Measurements from ENCODE around the gene BNIP1. TPM values are rescaled to one million over a fixed set of nuclear protein-coding genes. Genes with fewer than 3 reads are reported as not detected.
A peak's percentile ranks its signal among the peaks of the same experiment; 100 is the strongest.
"Not testable (repeated sequence)": the region's sequence is repeated elsewhere in the genome, so short reads cannot be mapped to it uniquely, and the experiment has no call there.

BNIP1 gene
- total and polyA plus RNA-seq, 9 donors = 10.8 to 15.2 (median 12.5) TPM

DNA sequence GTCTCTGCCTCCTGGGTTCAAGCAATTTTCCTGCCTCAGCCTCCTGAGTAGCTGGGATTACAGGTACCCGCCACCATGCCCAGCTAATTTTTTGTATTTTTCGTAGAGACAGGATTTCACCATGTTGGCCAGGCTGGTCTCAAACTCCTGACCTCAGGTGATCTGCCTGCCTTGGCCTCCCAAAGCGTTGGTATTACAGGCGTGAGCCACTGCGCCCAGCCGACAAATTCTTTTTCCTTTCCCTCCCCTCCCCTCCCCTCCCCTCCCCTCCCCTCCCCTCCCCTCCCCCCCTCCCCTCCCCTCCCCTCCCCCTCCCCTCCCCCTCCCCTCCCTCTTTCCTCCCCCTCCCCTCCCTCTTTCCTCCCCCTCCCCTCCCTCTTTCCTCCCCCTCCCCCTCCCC lies 12.2 kb upstream of the BNIP1 start:
- not testable (repeated sequence) for H3K27ac ChIP-seq (ENCODE audit: low read length); H3K4me1 ChIP-seq (ENCODE audit: control insufficient read depth, insufficient read depth, low read length); DNase-seq; H3K4me3 ChIP-seq (ENCODE audit: low read length); H3K27me3 ChIP-seq (ENCODE audit: control insufficient read depth, insufficient read depth, low read length); H3K9me3 ChIP-seq (replicated peaks; ENCODE audit: control insufficient read depth, low read depth, low read length)
- H3K36me3 ChIP-seq (ENCODE audit: control insufficient read depth, insufficient read depth, low read length) = peaks cover 13% of the 10 kb centered on the region
- WGBS (ENCODE audit: insufficient coverage) = 100% methylated on average over 1 of the region's 6 CpGs

DNA sequence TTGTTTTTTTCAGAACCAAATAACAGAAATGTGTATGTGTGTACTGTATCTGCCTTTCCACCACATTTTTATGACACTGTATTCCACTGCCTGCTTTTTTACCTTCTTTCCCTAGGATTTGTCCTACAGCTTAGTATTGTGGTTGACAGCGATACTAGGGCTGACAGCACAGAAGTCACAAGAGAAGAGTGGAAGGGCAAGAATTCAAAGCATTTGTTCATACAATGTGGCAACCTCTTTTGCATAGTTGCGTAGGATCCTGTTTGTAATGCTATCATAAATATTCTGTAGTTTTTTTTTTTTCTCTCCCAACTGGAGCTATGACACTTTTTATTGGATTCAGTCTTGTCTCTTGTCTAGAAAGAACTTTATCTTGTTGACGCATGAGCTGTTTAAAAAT lies 5.6 kb upstream of the BNIP1 start:
- WGBS (ENCODE audit: insufficient coverage) = no CpG with 5 or more reads among the region's 3 CpGs
- Histone ChIP-seq H3K36me3 (ENCODE audit: control insufficient read depth, insufficient read depth, low read length) (peaks cover 3% of the 10 kb centered on the region), H3K4me3 (ENCODE audit: low read length) (no peak overlapping the region), H3K27ac (ENCODE audit: low read length) (no peak overlapping the region), H3K4me1 (ENCODE audit: control insufficient read depth, insufficient read depth, low read length) (no peaks in the 10 kb centered on the region), H3K9me3 (replicated peaks; ENCODE audit: control insufficient read depth, low read depth, low read length) (no peaks in the 10 kb centered on the region), H3K27me3 (ENCODE audit: control insufficient read depth, insufficient read depth, low read length) (no peaks in the 10 kb centered on the region)
- DNase-seq = no peak

DNA sequence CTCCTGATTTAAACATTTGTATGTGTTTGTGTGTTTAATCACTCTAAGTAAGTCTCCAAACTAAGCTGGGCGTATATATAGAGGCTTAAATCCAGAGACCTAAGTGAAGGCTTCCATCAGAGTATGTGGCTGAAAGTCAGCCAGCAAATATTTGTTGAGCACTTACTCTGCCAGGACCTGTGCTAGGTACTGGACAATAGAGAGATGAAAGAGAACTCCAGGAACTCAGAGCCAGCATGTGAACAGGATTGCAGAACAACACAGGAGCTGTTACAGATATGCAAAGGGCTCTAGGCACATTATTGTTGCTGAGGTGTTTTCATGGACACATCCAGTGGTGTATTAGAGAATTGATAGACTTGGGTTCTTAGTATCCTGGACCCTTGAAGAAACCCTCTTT lies 4.7 kb upstream of the BNIP1 start:
- H3K27ac ChIP-seq (ENCODE audit: low read length) = no peak overlapping the region
- H3K9me3 ChIP-seq (replicated peaks; ENCODE audit: control insufficient read depth, low read depth, low read length) = no peaks in the 10 kb centered on the region
- WGBS (ENCODE audit: insufficient coverage) = 86% methylated on average over 1 of the region's 1 CpG
- no peak for DNase-seq
- no peaks in the 10 kb centered on the region for H3K27me3 ChIP-seq (ENCODE audit: control insufficient read depth, insufficient read depth, low read length)
- H3K4me3 ChIP-seq (ENCODE audit: low read length) = no peak overlapping the region
- no peaks in the 10 kb centered on the region for H3K4me1 ChIP-seq (ENCODE audit: control insufficient read depth, insufficient read depth, low read length)
- H3K36me3 ChIP-seq (ENCODE audit: control insufficient read depth, insufficient read depth, low read length) = peaks cover 3% of the 10 kb centered on the region

DNA sequence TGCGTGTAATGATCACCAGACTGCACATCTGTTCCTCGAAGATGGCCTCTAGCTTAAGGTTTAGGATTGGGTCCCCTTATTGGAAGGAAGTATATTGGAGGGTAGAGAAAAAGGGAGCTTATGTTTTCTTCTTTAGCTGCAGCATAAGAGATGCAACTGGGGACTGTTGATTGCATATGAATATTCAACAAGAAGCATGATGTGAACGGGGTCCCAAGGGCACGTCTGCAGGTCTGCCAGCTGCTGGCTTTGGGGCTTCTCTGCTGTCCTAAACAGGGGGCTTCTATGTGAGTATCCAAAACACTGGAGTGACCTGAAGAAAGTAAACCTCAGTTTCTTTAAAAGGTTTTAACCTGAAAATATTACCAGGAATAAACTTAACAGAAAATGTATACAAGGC lies 3.6 kb upstream of the BNIP1 start:
- no peaks in the 10 kb centered on the region for H3K27me3 ChIP-seq (ENCODE audit: control insufficient read depth, insufficient read depth, low read length)
- no peak overlapping the region for H3K27ac ChIP-seq (ENCODE audit: low read length)
- H3K4me1 ChIP-seq (ENCODE audit: control insufficient read depth, insufficient read depth, low read length) = peaks cover 4% of the 10 kb centered on the region
- no peak for DNase-seq
- WGBS (ENCODE audit: insufficient coverage) = 83% methylated on average over 4 of the region's 4 CpGs
- H3K36me3 ChIP-seq (ENCODE audit: control insufficient read depth, insufficient read depth, low read length) = peaks cover 3% of the 10 kb centered on the region
- H3K4me3 ChIP-seq (ENCODE audit: low read length) = no peak overlapping the region
- no peaks in the 10 kb centered on the region for H3K9me3 ChIP-seq (replicated peaks; ENCODE audit: control insufficient read depth, low read depth, low read length)

DNA sequence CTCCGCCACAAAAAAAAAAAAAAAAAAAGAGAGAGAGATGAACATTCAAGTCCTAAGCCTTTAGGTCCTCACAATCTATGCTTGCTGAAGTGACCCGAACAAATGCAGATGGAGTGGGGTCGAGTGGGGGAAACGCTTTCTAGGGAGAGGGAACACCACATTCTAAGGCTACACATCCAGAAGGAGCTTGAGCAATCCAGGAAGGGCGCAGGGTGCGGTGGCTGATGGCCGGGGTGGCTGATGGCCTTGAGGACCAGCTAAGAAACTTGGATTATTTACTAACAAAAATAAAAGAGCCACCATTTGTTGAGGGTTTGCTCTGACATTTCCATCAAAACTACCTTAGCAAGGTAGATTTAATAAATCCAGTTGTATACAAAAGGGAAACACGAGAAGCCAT lies 764 bp upstream of the BNIP1 start:
- H3K9me3 ChIP-seq (replicated peaks; ENCODE audit: control insufficient read depth, low read depth, low read length) = no peaks in the 10 kb centered on the region
- no peaks in the 10 kb centered on the region for H3K27me3 ChIP-seq (ENCODE audit: control insufficient read depth, insufficient read depth, low read length)
- peaks cover 9% of the 10 kb centered on the region for H3K36me3 ChIP-seq (ENCODE audit: control insufficient read depth, insufficient read depth, low read length)
- DNase-seq = no peak
- H3K27ac ChIP-seq (ENCODE audit: low read length) = no peak overlapping the region
- no peak overlapping the region for H3K4me3 ChIP-seq (ENCODE audit: low read length)
- H3K4me1 ChIP-seq (ENCODE audit: control insufficient read depth, insufficient read depth, low read length) = peaks cover 4% of the 10 kb centered on the region
- WGBS (ENCODE audit: insufficient coverage) = 100% methylated on average over 1 of the region's 8 CpGs

DNA sequence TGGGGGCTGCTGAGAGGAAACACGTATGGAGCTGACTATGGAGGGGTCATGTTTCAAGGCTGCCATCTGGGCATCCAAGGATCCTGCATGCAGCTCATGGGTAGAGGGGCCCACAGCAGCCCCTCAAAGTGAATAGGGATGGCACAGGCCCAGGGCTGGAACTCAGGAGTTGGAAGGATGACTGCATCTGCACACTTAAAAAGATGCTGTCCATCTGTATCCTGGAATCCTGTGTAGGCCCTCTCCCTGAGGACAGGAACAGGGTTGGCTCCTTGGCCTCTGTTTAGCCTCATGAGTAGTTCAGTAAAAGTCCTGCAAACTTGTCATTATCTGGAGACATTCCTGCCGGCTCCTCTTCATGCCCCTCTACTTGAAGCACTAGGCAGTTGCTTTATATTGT lies 4.0 kb downstream of the BNIP1 start:
- WGBS (ENCODE audit: insufficient coverage) = 83% methylated on average over 1 of the region's 2 CpGs
- H3K36me3 ChIP-seq (ENCODE audit: control insufficient read depth, insufficient read depth, low read length) = peaks cover 24% of the 10 kb centered on the region

DNA sequence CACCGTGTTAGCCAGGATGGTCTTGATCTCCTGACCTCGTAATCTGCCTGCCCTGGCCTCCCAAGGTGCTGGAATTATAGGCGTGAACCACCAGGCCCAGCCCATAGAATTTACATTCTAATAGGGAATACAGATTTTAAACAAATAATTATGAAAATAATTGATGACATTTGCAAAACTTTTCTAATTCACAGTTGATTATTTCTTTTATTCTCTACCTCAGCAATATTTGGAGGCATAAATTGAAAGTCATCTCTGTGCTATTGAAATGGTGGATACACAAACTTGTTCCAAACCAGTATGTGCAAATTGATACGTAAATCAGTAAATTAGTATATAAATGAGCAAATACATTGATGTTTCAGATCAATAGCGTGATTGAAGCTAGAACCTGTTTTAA lies 8.2 kb downstream of the BNIP1 start:
- no peak for DNase-seq
- Histone ChIP-seq H3K27ac (ENCODE audit: low read length) (no peak overlapping the region), H3K4me3 (ENCODE audit: low read length) (no peak overlapping the region), H3K9me3 (replicated peaks; ENCODE audit: control insufficient read depth, low read depth, low read length) (no peaks in the 10 kb centered on the region), H3K4me1 (ENCODE audit: control insufficient read depth, insufficient read depth, low read length) (no peaks in the 10 kb centered on the region), H3K36me3 (ENCODE audit: control insufficient read depth, insufficient read depth, low read length) (peaks cover 40% of the 10 kb centered on the region), H3K27me3 (ENCODE audit: control insufficient read depth, insufficient read depth, low read length) (no peaks in the 10 kb centered on the region)
- no CpG with 5 or more reads among the region's 5 CpGs for WGBS (ENCODE audit: insufficient coverage)

More for the DNA sequence above, 4.0 kb downstream of the BNIP1 start:
- no peak overlapping the region for H3K27ac ChIP-seq (ENCODE audit: low read length)
- no peaks in the 10 kb centered on the region for H3K9me3 ChIP-seq (replicated peaks; ENCODE audit: control insufficient read depth, low read depth, low read length)
- DNase-seq = no peak
- H3K4me3 ChIP-seq (ENCODE audit: low read length) = no peak overlapping the region
- no peaks in the 10 kb centered on the region for H3K27me3 ChIP-seq (ENCODE audit: control insufficient read depth, insufficient read depth, low read length)
- H3K4me1 ChIP-seq (ENCODE audit: control insufficient read depth, insufficient read depth, low read length) = peaks cover 4% of the 10 kb centered on the region

DNA sequence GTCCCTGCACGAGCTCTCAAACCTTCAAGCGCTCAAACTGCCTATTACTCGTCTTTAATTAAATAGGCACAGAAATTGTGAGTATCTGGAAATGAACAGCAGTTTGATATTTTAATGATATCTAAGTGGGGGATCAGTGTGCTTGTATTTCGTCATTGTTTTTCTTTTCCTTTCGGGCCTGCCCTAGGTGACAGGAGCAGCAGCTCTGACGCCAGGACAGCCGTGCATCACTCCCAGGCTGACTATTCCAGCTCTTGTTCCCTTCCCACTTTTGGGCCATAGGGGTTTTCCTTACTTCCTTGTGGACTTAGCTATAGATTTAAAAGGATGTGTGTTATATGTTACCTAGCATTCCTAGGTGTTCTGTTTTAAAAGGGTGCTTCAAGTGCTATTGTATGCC lies 9.5 kb downstream of the BNIP1 start:
- no peaks in the 10 kb centered on the region for H3K27me3 ChIP-seq (ENCODE audit: control insufficient read depth, insufficient read depth, low read length)
- 100% methylated on average over 1 of the region's 7 CpGs for WGBS (ENCODE audit: insufficient coverage)
- H3K4me3 ChIP-seq (ENCODE audit: low read length) = no peak overlapping the region
- no peaks in the 10 kb centered on the region for H3K4me1 ChIP-seq (ENCODE audit: control insufficient read depth, insufficient read depth, low read length)
- H3K36me3 ChIP-seq (ENCODE audit: control insufficient read depth, insufficient read depth, low read length) = peaks cover 45% of the 10 kb centered on the region
- no peak overlapping the region for H3K27ac ChIP-seq (ENCODE audit: low read length)
- no peak for DNase-seq
- H3K9me3 ChIP-seq (replicated peaks; ENCODE audit: control insufficient read depth, low read depth, low read length) = no peaks in the 10 kb centered on the region

DNA sequence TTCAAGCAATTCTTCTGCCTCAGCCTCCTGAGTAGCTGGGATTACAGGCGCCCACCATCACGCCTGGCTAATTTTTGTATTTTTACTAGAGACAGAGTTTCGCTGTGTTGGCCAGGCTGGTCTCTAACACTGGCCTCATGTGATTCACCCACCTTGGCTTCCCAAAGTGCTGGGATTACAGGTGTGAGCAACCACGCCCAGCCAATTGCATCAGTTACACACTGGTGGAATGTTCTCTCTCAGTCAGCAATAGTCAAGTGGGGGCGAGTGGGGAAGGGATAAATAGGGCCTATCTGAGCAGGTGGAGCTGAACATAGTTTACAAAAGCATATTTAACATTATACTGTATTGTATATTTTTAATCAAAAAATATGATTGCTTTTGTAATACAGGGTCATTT lies 10.3 kb downstream of the BNIP1 start:
- 100% methylated on average over 2 of the region's 5 CpGs for WGBS (ENCODE audit: insufficient coverage)
- not testable (repeated sequence) for DNase-seq; H3K4me1 ChIP-seq (ENCODE audit: control insufficient read depth, insufficient read depth, low read length); H3K4me3 ChIP-seq (ENCODE audit: low read length); H3K27me3 ChIP-seq (ENCODE audit: control insufficient read depth, insufficient read depth, low read length); H3K27ac ChIP-seq (ENCODE audit: low read length); H3K9me3 ChIP-seq (replicated peaks; ENCODE audit: control insufficient read depth, low read depth, low read length)
- H3K36me3 ChIP-seq (ENCODE audit: control insufficient read depth, insufficient read depth, low read length) = peaks cover 39% of the 10 kb centered on the region

DNA sequence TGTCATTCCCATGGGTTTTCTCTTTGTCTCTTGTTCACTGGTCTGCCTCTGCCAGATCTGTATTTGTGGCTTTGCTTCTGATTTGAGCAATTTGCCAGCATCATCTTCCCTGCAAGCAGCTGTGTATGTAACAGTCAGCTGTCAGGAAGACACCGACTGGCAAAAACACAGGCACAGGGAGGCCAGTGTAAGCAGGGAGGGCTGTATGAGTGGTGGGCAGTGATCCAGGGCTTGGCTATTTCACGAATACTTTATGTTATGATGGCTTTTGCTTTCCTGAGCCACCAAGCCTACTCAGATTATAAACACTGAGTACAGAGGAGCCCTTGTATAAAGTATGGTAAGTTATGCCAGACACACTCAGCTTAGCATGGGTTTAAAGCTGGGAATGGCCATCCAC lies 11.6 kb downstream of the BNIP1 start:
- no peaks in the 10 kb centered on the region for H3K9me3 ChIP-seq (replicated peaks; ENCODE audit: control insufficient read depth, low read depth, low read length)
- H3K36me3 ChIP-seq (ENCODE audit: control insufficient read depth, insufficient read depth, low read length) = peaks cover 48% of the 10 kb centered on the region
- no CpG with 5 or more reads among the region's 2 CpGs for WGBS (ENCODE audit: insufficient coverage)
- H3K4me3 ChIP-seq (ENCODE audit: low read length) = no peak overlapping the region
- peak; percentile 55 for DNase-seq
- no peaks in the 10 kb centered on the region for H3K4me1 ChIP-seq (ENCODE audit: control insufficient read depth, insufficient read depth, low read length)
- H3K27me3 ChIP-seq (ENCODE audit: control insufficient read depth, insufficient read depth, low read length) = no peaks in the 10 kb centered on the region
- H3K27ac ChIP-seq (ENCODE audit: low read length) = peak overlapping the region; percentile 47

DNA sequence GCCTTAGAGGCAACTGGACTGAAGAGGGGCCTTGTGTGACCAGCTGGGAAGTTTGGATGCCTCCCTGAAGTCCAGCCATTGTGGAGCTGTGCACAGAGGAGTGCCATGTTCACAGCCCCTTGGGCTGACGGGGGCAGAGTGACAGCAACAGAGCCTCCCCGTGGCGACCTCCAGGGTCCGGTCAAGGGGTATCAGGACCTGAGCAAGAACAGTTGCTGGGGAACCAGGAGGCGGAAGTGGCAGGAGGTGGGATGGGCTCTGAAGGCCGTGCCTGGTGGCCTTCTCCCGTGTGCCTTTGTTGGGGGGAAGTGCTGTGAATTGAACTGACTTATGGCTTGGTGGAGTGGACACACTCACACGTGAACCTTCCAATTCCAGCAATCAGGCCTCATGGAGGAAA lies 14.0 kb downstream of the BNIP1 start:
- no peaks in the 10 kb centered on the region for H3K4me1 ChIP-seq (ENCODE audit: control insufficient read depth, insufficient read depth, low read length)
- no peak for DNase-seq
- H3K27ac ChIP-seq (ENCODE audit: low read length) = no peak overlapping the region
- no peaks in the 10 kb centered on the region for H3K9me3 ChIP-seq (replicated peaks; ENCODE audit: control insufficient read depth, low read depth, low read length)
- H3K27me3 ChIP-seq (ENCODE audit: control insufficient read depth, insufficient read depth, low read length) = no peaks in the 10 kb centered on the region
- no peak overlapping the region for H3K4me3 ChIP-seq (ENCODE audit: low read length)
- H3K36me3 ChIP-seq (ENCODE audit: control insufficient read depth, insufficient read depth, low read length) = peaks cover 56% of the 10 kb centered on the region
- WGBS (ENCODE audit: insufficient coverage) = 94% methylated on average over 5 of the region's 8 CpGs
